GM12873 (cell line): ENCODE data around the gene DGKD.

Experiments
- CTCF ChIP-seq: IDR thresholded peaks from 2 replicates; pipeline ENCODE4 v1.5.1; 2012; ENCODE audit warnings: low read depth, mild to moderate bottlenecking, moderate library complexity, low read length, control low read depth; ENCODE audit not compliant: insufficient read depth; ENCODE audit errors: missing control alignments

The DGKD gene

GRCh38 chr2:233380132-233380895 lies 26.0 kb downstream of the DGKD start:
- TF ChIP-seq CTCF: no peak

GRCh38 chr2:233380995-233381637 lies 26.8 kb downstream of the DGKD start:
- TF ChIP-seq CTCF: no peak

GRCh38 chr2:233381638-233381995 lies 27.3 kb downstream of the DGKD start:
- TF ChIP-seq CTCF: no peak

- TF ChIP-seq CTCF: peak; percentile 60
These were observed 29.7 kb downstream of the DGKD start for GRCh38 chr2:233384015-233384414.

- TF ChIP-seq CTCF: no peak
These were observed 30.7 kb downstream of the DGKD start for GRCh38 chr2:233384811-233385488.

- TF ChIP-seq CTCF: no peak
These were observed 31.3 kb downstream of the DGKD start for GRCh38 chr2:233385489-233386044.
